HepG2 (cell line): ENCODE results near the gene WDR26. TPM values are rescaled to one million over a fixed set of nuclear protein-coding genes. Genes with fewer than 3 reads are reported as not detected.
"Not testable (repeated sequence)": the region's sequence is repeated elsewhere in the genome, so short reads cannot be mapped to it uniquely, and the experiment has no call there.

Experiments used
- ATAC-seq: fragments of 200-7000 bp; cut with Tn5 transposase; 3 replicates; pipeline ENCODE4 v1.9.1; 2020; ENCODE audit warnings: mild to moderate bottlenecking, moderate library complexity
- BruUV-seq: library from RNA; stranded (reverse); fragments of 400-500 nt; replicated peaks from 2 replicates; lab custom pipeline; 2021; lab: Mats Ljungman, UMichigan
- CTCF ChIA-PET: fragments of 300-600 bp; formaldehyde crosslinking; extraction: SDS; loops from one replicate; lab custom pipeline; 2021; ENCODE audit warnings: low total read pairs, inconsistent platforms, low intra/inter-chr PET ratio; lab: Yijun Ruan, JAX
- POLR2A ChIA-PET: fragments of 350-600 bp; sonication (Branson Sonifier 250); formaldehyde crosslinking; loops from one replicate; lab custom pipeline; 2020; ENCODE audit warnings: antibody characterized with exemption, inconsistent platforms; lab: Yijun Ruan, JAX
- DNase-seq: peaks from one replicate; pipeline ENCODE4 v3.0.0-alpha.2; 2015; ENCODE audit warnings: low spot score
- FAIRE-seq: peaks from 3 replicates; lab custom pipeline; 2011; peaks lifted over from hg19 to GRCh38; lab: Jason Lieb, UNC
- H2AFZ ChIP-seq: one replicate; pipeline ENCODE4 v1.6.1; 2011; ENCODE audit warnings: low read length, inconsistent platforms
- H3K27ac ChIP-seq: fragments of 300-600 bp; 3 replicates; pipeline ENCODE4 v1.8.0; 2011; ENCODE audit warnings: mixed run types, mild to moderate bottlenecking, mixed read lengths, low read length, inconsistent platforms; ENCODE audit not compliant: insufficient read depth; ENCODE audit errors: extremely low read length
- H3K27me3 ChIP-seq, 2 experiments: fragments of 200-600 bp in 1 of 2; 2 replicates in 1 of 2; 3 replicates in 1 of 2; pipeline versions ENCODE4 v1.6.0 to v1.8.0; 2011; ENCODE audit warnings: low read length in 2 of 2, mild to moderate bottlenecking in 2 of 2, moderate library complexity in 2 of 2, inconsistent platforms in 1 of 2; ENCODE audit not compliant: insufficient read depth in 2 of 2, control insufficient read depth in 1 of 2
- H3K36me3 ChIP-seq, 2 experiments: fragments of 200-600 bp in 1 of 2; replicated peaks in 1 of 2; 2 replicates in 1 of 2; 3 replicates in 1 of 2; pipeline versions ENCODE4 v1.5.1 to v1.8.0; 2011; ENCODE audit warnings: low read length in 2 of 2, inconsistent platforms in 1 of 2; ENCODE audit not compliant: insufficient read depth in 2 of 2, control insufficient read depth in 1 of 2
- H3K4me1 ChIP-seq: 2 replicates; pipeline ENCODE4 v1.5.1; 2012; ENCODE audit warnings: low read length, inconsistent platforms; ENCODE audit not compliant: insufficient read depth
- H3K4me2 ChIP-seq: 2 replicates; pipeline ENCODE4 v1.6.0; 2011; ENCODE audit warnings: low read depth, low read length, inconsistent platforms
- H3K4me3 ChIP-seq, 3 experiments: fragments of 200-600 bp in 1 of 3; sonication (generic), shearing (Covaris generic) in 1 of 3; replicated peaks in 1 of 3; 2 replicates each; pipeline ENCODE4 v1.5.1; 2011 to 2016; ENCODE audit warnings: low read length in 3 of 3, inconsistent platforms in 2 of 3, low read depth in 2 of 3, mild to moderate bottlenecking in 2 of 3, control low read depth in 1 of 3, mixed read lengths in 1 of 3; ENCODE audit not compliant: insufficient read depth in 1 of 3
- H3K79me2 ChIP-seq: one replicate; pipeline ENCODE4 v1.6.1; 2011; ENCODE audit warnings: low read length, inconsistent platforms; ENCODE audit not compliant: insufficient read depth
- H3K9ac ChIP-seq: 2 replicates; pipeline ENCODE4 v1.6.0; 2011; ENCODE audit warnings: mild to moderate bottlenecking, low read depth, low read length, inconsistent platforms; ENCODE audit not compliant: insufficient read depth
- H3K9me3 ChIP-seq: 2 replicates; pipeline ENCODE4 v1.5.1; 2012; ENCODE audit warnings: mild to moderate bottlenecking, low read length
- H4K20me1 ChIP-seq: 2 replicates; pipeline ENCODE4 v1.6.0; 2011; ENCODE audit warnings: inconsistent platforms, mild to moderate bottlenecking, low read length, moderate library complexity; ENCODE audit not compliant: insufficient read depth
- AGO1 ChIP-seq: fragments of 200-400 bp; formaldehyde crosslinking; IDR thresholded peaks from 2 replicates; pipeline ENCODE4 v1.6.1; 2017; ENCODE audit warnings: mild to moderate bottlenecking, low read depth, low read length, moderate library complexity; ENCODE audit not compliant: poor library complexity, severe bottlenecking
- SKI ChIP-seq: fragments of 450-650 bp; IDR thresholded peaks from one replicate; pipeline ENCODE4 v1.6.1; 2018; ENCODE audit warnings: mild to moderate bottlenecking; ENCODE audit not compliant: partially characterized antibody
- TSC22D2 ChIP-seq: sonication (generic); formaldehyde crosslinking; IDR thresholded peaks from 2 replicates; pipeline ENCODE4 v1.5.1; 2020; ENCODE audit warnings: missing genetic modification reagents, mild to moderate bottlenecking, borderline replicate concordance
- ZBTB14 ChIP-seq: sonication (generic); formaldehyde crosslinking; IDR thresholded peaks from 2 replicates; pipeline ENCODE4 v1.4.0; 2020; ENCODE audit warnings: missing genetic modification reagents
- ZNF317 ChIP-seq: sonication (generic); formaldehyde crosslinking; IDR thresholded peaks from 2 replicates; pipeline ENCODE4 v1.5.0; 2020; ENCODE audit warnings: mild to moderate bottlenecking, missing genetic modification reagents
- WGBS: methylation state at CpG from one replicate; pipeline ENCODE4 v1.1.6; 2017; ENCODE audit warnings: low lambda C conversion rate; 5-methylcytosine and 5-hydroxymethylcytosine counted together
- in situ Hi-C: cut with HindIII; loops from 2 replicates; pipeline ENCODE4 v1.10.0; 2017; ENCODE audit warnings: low pct_unique_long_range_greater_than_20kb; ENCODE audit not compliant: extremely low pct_ligation_motif_present
- intact Hi-C: fragments of 100-400 bp; cut with micrococcal nuclease; formaldehyde crosslinking; loops from one replicate; pipeline ENCODE4 v1.10.0; 2022; ENCODE audit not compliant: unreplicated experiment
- polyA plus RNA-seq, 8 experiments: library from polyadenylated mRNA; depleted of rRNA in 3 of 8; stranded (reverse) in 7 of 8; unstranded in 1 of 8; fragments of >200 nt; fragmentation: Illumina TruSeq in 4 of 8; extraction: Trizol in 4 of 8; gene quantifications; 2 replicates each; pipeline versions ENCODE4 v1.2.1 to v1.2.3, GENCODE V29; 2011 to 2016; ENCODE audit warnings: low read depth in 4 of 8, missing spikeins in 1 of 8, mixed read lengths in 1 of 8; ENCODE audit not compliant: insufficient read depth in 1 of 8
- total RNA-seq, 5 experiments: library from RNA; depleted of rRNA; stranded (reverse); fragments of >200 nt; fragmentation: Illumina TruSeq; extraction: Trizol; gene quantifications; 2 replicates each; pipeline ENCODE4 v1.2.3, GENCODE V29; 2016; ENCODE audit warnings: low read depth in 1 of 5

The WDR26 gene
- total and polyA plus RNA-seq, 2 of the 13 experiments (the other 11 are each of a cell fraction or from before 2014, with no cell fraction given) = 13.2 to 23.7 TPM

GRCh38 chr1:224353975-224354925 lies 80.3 kb downstream of the WDR26 start:
- Histone ChIP-seq H3K9ac (no peak overlapping the region), H3K4me1 (peaks cover 33% of the 10 kb centered on the region), H4K20me1 (0 out of 2 replicates have a peak, but pooled peaks cover 2% of the 10 kb centered on the region), H3K4me3 (no peak overlapping the region), H3K4me2 (no peak overlapping the region; the same call in 1 of the 2 replicates), H2AFZ (peak overlapping the region; percentile 5), H3K79me2 (peaks cover 14% of the 10 kb centered on the region), H3K27ac (no peak overlapping the region), H3K36me3 (no peaks in the 10 kb centered on the region), H3K9me3 (no peaks in the 10 kb centered on the region), H3K27me3 (no peaks in the 10 kb centered on the region; a peak in 1 of 5 replicates)
- intact Hi-C loops (no loop called here), in situ Hi-C loops (no loop called here)
- FAIRE-seq (no peak), DNase-seq (no peak), ATAC-seq (no peak)
- ChIA-PET POLR2A (no interaction called here), CTCF (no interaction called here)
- 35% methylated on average over 5 of the region's 5 CpGs for WGBS
- no TSS peak for BruUV-seq
- TF ChIP-seq SKI = no peak
- TF ChIP-seq TSC22D2 (CRISPR knock-in tag) = no peak
- no peak for TF ChIP-seq ZBTB14 (CRISPR knock-in tag)
- peak; percentile 99 for TF ChIP-seq ZNF317 (CRISPR knock-in tag)
- TF ChIP-seq AGO1 = no peak

- H3K4me3 ChIP-seq, FAIRE-seq, DNase-seq, POLR2A ChIA-PET, in situ Hi-C loops, H4K20me1 ChIP-seq, ATAC-seq, H3K79me2 ChIP-seq, BruUV-seq, H2AFZ ChIP-seq, H3K27ac ChIP-seq, H3K9ac ChIP-seq, H3K27me3 ChIP-seq, H3K36me3 ChIP-seq, CTCF ChIA-PET, H3K9me3 ChIP-seq, H3K4me2 ChIP-seq, intact Hi-C loops: not testable (repeated sequence)
- H3K4me1 ChIP-seq = peaks cover 17% of the 10 kb centered on the region
- 86% methylated on average over 36 of the region's 49 CpGs for WGBS
Observed at GRCh38 chr1:224352436-224353085, 82.0 kb downstream of the WDR26 start.

GRCh38 chr1:224349716-224350115 lies 84.9 kb downstream of the WDR26 start:
- DNase-seq, H4K20me1 ChIP-seq, ATAC-seq, in situ Hi-C loops, H3K9ac ChIP-seq, BruUV-seq, POLR2A ChIA-PET, H3K27me3 ChIP-seq, H3K27ac ChIP-seq, H2AFZ ChIP-seq, intact Hi-C loops, CTCF ChIA-PET, H3K4me2 ChIP-seq, H3K4me3 ChIP-seq, H3K36me3 ChIP-seq, FAIRE-seq, H3K9me3 ChIP-seq, H3K79me2 ChIP-seq: not testable (repeated sequence)
- H3K4me1 ChIP-seq = peaks cover 12% of the 10 kb centered on the region
- 82% methylated on average over 25 of the region's 30 CpGs for WGBS
